HK-2 (cell line): Measurements from ENCODE around the gene POPDC3.
"Not testable (repeated sequence)": the region's sequence is repeated elsewhere in the genome, so short reads cannot be mapped to it uniquely, and the experiment has no call there.

Experiments used
- DNase-seq: peaks from one replicate; pipeline ENCODE4 v3.0.0-alpha.2; 2018; ENCODE audit not compliant: unreplicated experiment

Gene POPDC3

DNA sequence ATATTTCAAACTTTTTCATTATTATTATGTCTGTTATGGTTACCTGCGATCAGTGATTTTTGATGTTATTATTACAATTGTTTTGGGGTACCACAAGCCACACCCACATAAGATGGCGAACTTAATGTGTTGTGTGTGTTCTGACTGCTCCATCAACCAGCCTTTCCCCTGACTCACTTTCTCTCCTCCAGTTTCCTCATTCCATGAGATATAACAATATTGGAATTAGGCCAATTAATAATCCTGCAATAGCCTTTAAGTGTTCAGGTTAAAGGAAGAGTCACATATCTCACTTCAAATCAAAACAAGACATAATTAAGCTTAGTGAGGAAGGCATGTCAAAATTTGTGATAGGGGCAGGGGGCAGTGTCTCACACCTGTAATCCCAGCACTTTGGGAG lies 16.3 kb upstream of the POPDC3 start:
- no peak for DNase-seq

DNA sequence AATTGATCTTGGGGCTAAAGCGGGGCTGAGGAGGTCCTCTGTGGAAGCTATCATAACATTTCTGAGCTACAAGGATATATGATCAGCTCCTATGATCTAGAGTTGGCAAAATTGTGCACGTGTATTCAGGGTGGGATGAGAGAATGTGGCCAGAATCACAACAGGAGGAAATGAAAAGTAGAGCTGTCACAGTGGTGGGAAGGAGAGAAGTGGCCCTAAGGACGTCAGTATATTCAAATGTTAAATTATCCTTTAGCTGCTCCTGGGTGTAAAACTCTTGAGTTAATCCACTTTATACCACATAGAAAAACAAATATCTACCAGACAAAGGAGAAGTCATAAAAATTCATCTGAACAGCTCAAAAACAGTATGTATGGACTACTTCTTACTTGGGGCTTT lies 14.8 kb upstream of the POPDC3 start:
- no peak for DNase-seq

DNA sequence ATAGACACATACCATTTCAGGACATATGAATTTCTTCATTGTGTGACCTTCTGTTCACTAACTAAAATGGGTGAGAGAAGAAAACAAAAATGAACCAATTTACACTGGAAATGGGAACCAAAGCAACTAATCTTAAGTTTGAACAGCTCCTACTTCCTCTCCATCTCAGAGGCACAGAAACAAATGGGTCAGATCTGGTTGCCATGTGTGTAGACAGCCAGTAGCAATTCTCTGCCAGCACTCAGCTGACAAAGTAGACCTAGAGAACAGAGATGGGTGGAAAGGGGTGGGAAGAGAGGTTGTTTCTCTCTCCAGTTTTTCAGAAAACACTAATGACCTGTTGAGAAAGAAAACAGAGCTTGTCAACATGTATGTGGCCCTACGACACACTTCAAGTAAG lies 14.3 kb upstream of the POPDC3 start:
- no peak for DNase-seq

DNA sequence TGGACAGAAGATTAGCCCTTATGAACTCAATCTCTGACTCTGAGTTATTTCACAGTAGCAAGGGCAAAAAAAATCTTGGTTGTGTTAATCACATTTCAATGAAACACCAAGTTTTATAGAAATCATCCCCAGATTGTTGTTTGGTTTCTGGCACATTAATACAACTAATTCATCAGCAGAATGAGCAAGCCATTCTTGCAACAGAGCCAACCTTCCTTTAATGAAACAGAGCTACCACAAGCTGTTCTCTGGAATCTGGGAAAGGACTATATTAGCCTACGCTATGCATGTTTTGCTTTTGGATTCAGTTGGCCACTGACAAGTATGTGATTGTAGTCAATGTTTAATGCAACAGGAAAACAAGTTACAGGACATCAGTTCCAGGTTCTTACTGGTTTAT lies 13.8 kb upstream of the POPDC3 start:
- DNase-seq: no peak

DNA sequence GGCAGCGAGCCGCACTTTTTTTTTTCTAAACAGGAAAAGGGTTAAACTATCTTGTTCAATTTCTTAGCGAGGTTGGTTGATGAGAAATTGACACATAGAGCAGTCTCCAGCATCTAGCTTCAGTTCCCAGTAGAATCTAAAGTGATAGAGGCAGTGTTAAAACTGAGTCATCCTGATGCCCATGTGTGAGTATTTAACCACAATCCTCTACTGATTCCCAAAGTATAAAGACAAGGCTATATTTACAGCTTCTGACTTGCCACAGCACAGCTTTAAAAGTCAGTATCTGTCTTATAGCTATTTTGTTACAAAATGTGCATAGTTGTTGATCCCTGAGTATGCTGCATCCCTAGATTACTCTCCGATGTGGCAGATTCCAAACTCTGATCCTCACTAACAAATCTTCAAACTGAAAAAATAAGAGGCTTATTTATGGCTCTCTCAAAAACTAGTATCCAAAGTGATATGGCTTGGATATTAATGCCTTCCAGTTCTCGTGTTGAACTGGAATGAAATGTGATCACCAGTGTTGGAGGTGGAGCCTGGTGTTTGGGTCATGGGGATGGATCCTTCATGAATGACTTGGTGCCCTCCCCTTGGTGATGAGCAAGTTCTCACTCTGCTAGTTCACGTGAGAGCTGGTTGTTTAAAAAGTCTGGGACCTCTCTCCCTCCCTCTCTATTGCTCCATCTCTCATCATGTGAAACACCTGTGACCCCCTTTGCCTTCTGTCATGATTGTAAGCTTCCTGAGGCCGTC lies 13.1 kb upstream of the POPDC3 start:
- DNase-seq: no peak

GRCh38 chr6:105191351-105191750 lies 11.5 kb upstream of the POPDC3 start:
- no peak for DNase-seq

DNA sequence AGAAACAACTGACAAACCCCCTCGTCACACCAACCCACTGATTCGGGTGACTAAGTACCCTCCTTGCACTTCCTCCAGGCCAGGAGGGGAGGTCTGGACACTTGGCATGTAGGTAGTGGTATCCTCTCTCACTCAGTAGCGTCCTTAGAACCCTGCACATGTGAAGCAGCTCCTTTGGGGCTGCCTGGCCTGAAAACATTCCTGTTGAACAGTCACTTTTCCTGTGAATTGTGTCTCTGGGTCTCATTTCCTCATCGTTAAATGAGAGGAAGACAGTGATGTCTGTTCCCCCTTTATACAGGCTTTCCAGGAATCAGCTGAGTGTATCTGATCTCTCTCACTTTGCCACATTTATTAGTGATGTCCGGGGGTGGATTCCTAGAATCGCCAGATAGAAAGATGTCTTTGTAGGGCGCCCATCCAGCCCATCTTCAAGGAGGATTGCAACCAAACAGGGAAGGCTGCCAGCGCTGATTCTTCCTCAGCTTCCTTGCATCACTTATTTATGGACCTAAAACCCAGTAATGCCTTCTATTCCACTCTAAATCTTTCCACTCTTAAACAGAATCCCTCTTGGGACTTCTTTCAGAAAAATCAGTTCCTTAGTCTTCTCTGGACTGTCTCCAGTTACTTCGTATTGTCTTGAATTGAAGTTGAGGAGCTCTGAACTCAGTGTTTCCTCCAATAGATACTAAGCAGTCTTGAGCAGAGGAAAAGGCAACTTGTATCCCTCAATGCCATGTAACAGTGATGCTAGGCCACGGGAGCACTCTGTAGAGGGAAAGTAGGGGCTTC lies 9.4 kb upstream of the POPDC3 start:
- no peak for DNase-seq

DNA sequence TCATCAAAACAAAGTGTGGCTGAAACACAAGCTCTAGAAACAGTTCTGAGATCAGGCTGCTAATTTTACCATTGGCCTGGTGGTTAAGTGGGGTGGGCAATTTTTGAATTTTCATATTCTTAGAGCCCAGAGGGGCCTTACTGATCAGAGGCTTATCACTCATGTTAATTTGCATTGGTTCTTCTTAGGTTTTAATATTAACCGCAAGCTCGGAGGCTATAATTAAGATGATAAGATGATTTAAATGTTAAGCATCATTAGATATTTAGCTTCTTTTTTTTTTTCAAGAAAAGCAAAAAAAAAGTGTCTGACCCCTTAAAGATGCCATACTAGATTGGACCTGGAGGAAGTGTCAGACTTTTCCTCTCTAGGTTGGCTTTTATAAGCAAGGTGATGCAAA lies 8.4 kb upstream of the POPDC3 start:
- DNase-seq: no peak

GRCh38 chr6:105186576-105186975 lies 6.8 kb upstream of the POPDC3 start:
- no peak for DNase-seq

DNA sequence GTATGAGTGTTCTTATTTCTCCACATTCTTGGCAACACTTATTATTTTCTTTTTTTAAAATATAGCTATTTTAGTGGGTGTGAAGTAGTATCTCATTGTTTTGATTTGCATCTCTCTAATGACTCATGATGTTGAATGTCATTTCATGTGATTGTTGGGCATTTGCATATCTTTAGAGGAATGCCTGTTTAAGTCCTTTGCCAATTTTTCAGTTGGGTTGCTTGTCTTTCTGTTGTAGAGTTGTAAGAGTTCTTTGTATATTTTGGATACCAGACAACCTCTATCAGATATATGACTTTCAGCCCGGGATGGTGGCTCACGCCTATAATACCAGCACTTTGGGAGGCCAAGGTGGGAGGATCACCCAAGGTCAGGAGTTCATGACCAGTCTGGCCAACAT lies 5.1 kb upstream of the POPDC3 start:
- no peak for DNase-seq

- no peak for DNase-seq
Measured at GRCh38 chr6:105181981-105182515, 2.2 kb upstream of the POPDC3 start.

DNA sequence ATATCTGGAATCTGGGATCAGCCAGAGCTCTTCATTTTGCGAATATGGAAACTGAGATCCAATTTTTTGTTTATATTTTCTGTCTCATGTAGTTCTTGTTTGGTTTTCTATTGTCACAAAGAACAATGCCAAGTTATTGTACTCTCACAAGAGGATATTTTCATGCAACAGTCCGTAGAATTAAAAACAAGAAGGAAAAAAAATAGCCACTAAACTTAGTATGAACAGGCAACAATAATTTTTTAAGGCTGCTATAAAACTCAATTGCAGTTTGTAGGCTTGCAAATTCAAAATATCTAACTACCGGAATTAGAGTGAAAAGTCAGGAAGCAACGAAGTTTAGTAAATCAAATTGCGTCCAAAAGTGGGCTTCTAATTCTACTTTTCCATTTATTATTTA lies 1.2 kb downstream of the POPDC3 start:
- DNase-seq: no peak

DNA sequence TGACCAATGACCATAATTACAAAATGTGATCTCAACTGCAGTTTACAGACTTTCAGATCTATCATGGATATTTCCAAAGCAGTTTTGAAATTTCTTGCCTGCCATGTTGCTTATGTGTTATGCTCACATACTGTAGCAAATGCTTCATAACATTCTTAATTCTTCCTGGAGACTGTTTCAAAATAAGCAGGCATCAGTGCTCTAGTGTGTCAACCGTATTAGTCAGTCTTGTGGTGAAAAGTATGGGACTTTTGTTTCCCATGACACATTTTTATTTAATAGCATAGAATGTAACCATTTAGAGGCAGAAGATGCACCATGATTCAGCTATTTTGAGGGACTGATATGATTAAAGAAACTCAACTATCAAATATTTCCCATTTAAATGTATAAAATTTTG lies 1.7 kb downstream of the POPDC3 start:
- DNase-seq: no peak

DNA sequence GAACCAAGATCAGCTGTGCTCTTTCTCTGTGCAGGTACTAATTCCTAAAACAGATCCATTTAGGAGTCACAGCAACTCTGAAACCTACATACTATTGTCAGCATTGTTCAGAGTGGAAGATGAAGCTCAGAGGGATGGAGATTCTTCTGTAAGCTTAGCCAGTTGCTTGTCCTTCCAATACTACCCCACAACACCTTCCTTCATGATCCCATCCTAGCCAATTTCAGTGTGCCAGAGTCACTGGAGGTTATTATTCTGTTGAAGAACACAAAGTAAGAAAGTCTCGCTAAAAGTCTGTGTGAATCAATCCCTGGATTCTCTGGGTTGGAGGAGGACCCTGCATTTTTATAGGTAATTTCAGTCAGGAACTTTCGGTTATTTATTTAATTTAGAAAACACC lies 2.3 kb downstream of the POPDC3 start:
- no peak for DNase-seq

DNA sequence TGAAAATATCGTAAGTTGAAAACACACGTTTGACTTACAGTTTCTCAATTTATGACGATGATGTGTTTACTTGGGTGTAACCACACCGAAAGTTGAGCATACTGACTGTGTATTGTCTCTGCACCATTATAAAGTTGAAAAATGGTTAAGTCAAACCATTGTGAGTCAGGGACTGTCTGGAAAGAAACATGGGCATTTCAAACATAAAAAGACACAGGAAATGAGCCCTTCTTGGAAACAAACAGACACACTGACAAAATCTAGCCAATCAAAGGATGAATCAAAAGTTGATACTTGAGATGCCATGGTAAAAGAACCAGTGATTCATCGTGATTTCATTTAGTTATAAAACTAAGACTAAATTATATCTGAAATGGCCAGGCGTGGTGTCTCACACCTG lies 5.3 kb downstream of the POPDC3 start:
- no peak for DNase-seq

GRCh38 chr6:105172515-105172914 lies 7.3 kb downstream of the POPDC3 start:
- not testable (repeated sequence) for DNase-seq

DNA sequence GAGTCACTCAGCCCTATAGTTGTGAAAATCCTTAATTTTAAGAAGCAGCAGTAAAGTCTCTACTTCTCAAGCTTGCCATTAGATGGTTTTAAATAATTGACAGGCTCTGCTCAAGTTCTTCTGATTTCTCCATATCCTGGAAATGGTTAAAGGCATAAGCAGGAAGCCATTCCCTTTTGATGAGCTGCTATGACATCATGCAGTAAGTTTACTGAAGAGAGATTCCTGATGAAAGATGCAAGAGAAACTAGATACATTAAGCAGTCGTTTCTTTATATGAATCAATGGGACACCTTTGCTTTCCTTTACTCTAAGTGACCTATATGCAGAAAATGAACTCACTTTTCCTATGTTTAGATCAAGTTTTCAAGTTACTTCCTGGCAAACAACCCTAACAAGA lies 9.8 kb downstream of the POPDC3 start:
- no peak for DNase-seq

DNA sequence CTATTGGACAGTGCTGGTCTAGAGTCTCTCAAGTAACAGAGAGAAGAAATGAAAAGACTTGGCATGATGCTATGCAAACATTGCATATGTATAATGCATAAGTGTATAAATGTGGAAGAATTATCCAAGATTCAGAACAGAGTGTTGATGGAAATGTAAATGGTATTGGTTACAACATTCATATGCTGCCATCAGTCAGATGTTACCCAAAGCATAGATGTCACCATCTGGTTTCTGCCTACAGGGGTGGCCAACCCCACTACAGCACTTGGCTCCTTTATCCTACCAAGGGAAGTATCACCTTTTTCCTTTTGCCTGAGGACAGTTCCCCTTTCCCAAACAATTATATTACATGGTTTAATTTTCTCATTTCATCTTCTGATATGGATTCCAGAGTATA lies 11.9 kb downstream of the POPDC3 start:
- DNase-seq: no peak

GRCh38 chr6:105164418-105164817 lies 15.4 kb downstream of the POPDC3 start:
- DNase-seq: no peak

DNA sequence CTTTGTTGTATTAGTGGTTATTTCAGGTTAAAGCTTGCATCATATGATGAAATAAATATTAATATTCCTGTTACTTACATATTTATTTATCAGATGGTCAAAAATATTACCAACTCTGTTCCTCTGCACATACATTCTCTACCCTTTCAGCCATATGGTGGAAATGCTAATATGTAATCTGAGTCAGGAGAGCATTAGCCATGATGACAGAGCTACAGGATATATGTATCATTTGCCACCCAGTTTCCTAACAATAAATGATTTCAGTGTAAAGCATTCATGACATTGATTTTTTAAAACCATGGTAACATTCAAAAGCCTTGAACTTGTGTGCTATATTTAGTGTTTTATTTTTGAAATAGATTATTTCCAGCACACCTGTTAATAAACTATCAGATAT lies 16.6 kb downstream of the POPDC3 start:
- DNase-seq: no peak

DNA sequence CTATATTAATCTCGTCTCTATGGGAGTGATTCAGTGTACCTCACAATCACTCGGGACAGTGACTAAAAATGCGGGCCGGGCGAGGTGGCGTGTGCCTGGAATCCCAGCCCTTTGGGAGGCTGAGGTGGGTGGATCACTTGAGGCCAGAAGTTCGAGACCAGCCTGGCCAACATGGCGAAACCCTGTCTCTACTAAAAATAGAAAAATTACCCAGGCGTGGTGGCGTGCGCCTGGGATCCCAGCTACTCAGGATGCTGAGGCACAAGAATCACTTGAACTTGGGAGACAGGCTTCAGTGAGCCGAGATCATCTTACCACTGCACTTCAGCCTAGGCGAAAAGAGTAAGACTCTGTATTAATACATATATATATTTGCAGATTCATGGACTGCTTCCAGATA lies 17.4 kb downstream of the POPDC3 start:
- DNase-seq: no peak

DNA sequence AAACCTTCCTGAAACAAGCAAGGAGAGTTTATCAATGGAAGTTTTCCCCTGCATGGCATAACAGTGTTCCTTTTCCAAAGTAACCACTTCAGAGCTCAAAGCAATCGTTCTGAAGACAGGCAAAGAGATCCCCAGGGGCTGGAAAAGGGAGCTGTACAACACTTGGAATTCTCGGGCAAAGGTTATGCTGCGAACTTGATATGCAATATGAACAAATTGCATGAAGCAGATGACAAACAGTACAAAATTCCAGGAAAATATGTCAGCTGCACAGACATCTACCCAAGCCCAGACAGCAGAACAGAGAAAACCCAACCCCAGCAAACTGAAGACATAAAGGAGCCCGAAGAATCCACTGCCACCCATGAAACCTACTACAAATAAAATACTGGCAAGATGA lies 18.4 kb downstream of the POPDC3 start:
- DNase-seq: no peak

GRCh38 chr6:105153676-105154075 lies 26.1 kb downstream of the POPDC3 start:
- DNase-seq: no peak
